WTC11 (cell line): ENCODE data around the gene LEMD3. TPM values are rescaled to one million over a fixed set of nuclear protein-coding genes. Genes with fewer than 3 reads are reported as not detected.

ENCODE experiments used
- ATAC-seq: fragments of 200-7000 bp; cut with Tn5 transposase; 2 replicates; pipeline ENCODE4 v1.10.0; 2021; ENCODE audit warnings: mild to moderate bottlenecking, moderate library complexity
- CTCF ChIA-PET: fragments of 300-600 bp; sonication (Branson Sonifier 250); formaldehyde crosslinking; loops from one replicate; lab custom pipeline; 2021; ENCODE audit warnings: antibody characterized with exemption; lab: Charles Lee
- POLR2A ChIA-PET: fragments of 350-600 bp; sonication (Branson Sonifier 250); formaldehyde crosslinking; loops from one replicate; lab custom pipeline; 2021; ENCODE audit warnings: antibody characterized with exemption; lab: Charles Lee
- DNase-seq: peaks from one replicate; pipeline ENCODE4 v3.0.0; 2021; ENCODE audit warnings: low spot score
- H3K27ac Mint-ChIP-seq: 2 replicates; pipeline ENCODE4 v1.8.0; 2021; ENCODE audit warnings: mixed read lengths
- H3K27me3 Mint-ChIP-seq: 2 replicates; pipeline ENCODE4 v1.8.0; 2021; ENCODE audit warnings: low read depth, mild to moderate bottlenecking, moderate library complexity, mixed read lengths
- H3K36me3 Mint-ChIP-seq: 2 replicates; pipeline ENCODE4 v1.8.0; 2021; ENCODE audit warnings: mixed read lengths
- H3K4me1 Mint-ChIP-seq: 2 replicates; pipeline ENCODE4 v1.8.0; 2022; ENCODE audit warnings: mixed read lengths
- H3K4me3 Mint-ChIP-seq: 2 replicates; pipeline ENCODE4 v1.8.0; 2021; ENCODE audit warnings: mild to moderate bottlenecking, moderate library complexity, mixed read lengths
- H3K9me3 Mint-ChIP-seq: 2 replicates; pipeline ENCODE4 v1.8.0; 2021; ENCODE audit warnings: mixed read lengths
- ATF3 ChIP-seq: sonication (generic); formaldehyde crosslinking; conservative IDR thresholded peaks from 2 replicates; pipeline ENCODE4 v1.8.1; 2022; ENCODE audit warnings: mild to moderate bottlenecking, missing genetic modification reagents
- CREB1 ChIP-seq: sonication (generic); formaldehyde crosslinking; IDR thresholded peaks from 2 replicates; pipeline ENCODE4 v1.8.0; 2023; ENCODE audit warnings: mild to moderate bottlenecking, missing genetic modification reagents
- E2F1 ChIP-seq: sonication (generic); formaldehyde crosslinking; IDR thresholded peaks from 2 replicates; pipeline ENCODE4 v1.8.0; 2022; ENCODE audit warnings: mild to moderate bottlenecking, missing genetic modification reagents
- FOXJ3 ChIP-seq: sonication (generic); formaldehyde crosslinking; IDR thresholded peaks from 2 replicates; pipeline ENCODE4 v1.9.0; 2021; ENCODE audit warnings: missing genetic modification reagents, mild to moderate bottlenecking, borderline replicate concordance
- HMGA2 ChIP-seq: fragments of 250-450 bp; sonication (Bioruptor Pico); IDR thresholded peaks from 2 replicates; pipeline ENCODE4 v1.4.0; 2021; ENCODE audit warnings: mild to moderate bottlenecking, moderate library complexity
- HMGXB4 ChIP-seq: sonication (generic); formaldehyde crosslinking; IDR thresholded peaks from 2 replicates; pipeline ENCODE4 v1.8.1; 2023; ENCODE audit warnings: mild to moderate bottlenecking, moderate library complexity, missing genetic modification reagents
- NFE2L1 ChIP-seq: sonication (generic); formaldehyde crosslinking; IDR thresholded peaks from 2 replicates; pipeline ENCODE4 v1.8.1; 2023; ENCODE audit warnings: missing genetic modification reagents
- PRDM15 ChIP-seq: sonication (generic); formaldehyde crosslinking; IDR thresholded peaks from 2 replicates; pipeline ENCODE4 v1.8.0; 2022; ENCODE audit warnings: missing genetic modification reagents
- ZNF219 ChIP-seq: sonication (generic); formaldehyde crosslinking; IDR thresholded peaks from 2 replicates; pipeline ENCODE4 v1.8.0; 2023; ENCODE audit warnings: missing genetic modification reagents, mild to moderate bottlenecking, borderline replicate concordance
- ZNF317 ChIP-seq: sonication (generic); formaldehyde crosslinking; IDR thresholded peaks from 2 replicates; pipeline ENCODE4 v1.8.1; 2023; ENCODE audit warnings: low read depth, mild to moderate bottlenecking, moderate library complexity, missing genetic modification reagents, borderline replicate concordance
- ZNF425 ChIP-seq: fragments of 250-450 bp; sonication (Bioruptor Pico); conservative IDR thresholded peaks from 2 replicates; pipeline ENCODE4 v1.9.0; 2021; ENCODE audit warnings: mild to moderate bottlenecking
- ZNF512 ChIP-seq: sonication (generic); formaldehyde crosslinking; IDR thresholded peaks from 2 replicates; pipeline ENCODE4 v1.8.1; 2022; ENCODE audit warnings: missing genetic modification reagents, borderline replicate concordance
- ZNF532 ChIP-seq: fragments of 250-450 bp; sonication (Bioruptor Pico); IDR thresholded peaks from 2 replicates; pipeline ENCODE4 v1.9.0; 2021; ENCODE audit warnings: mild to moderate bottlenecking, borderline replicate concordance
- ZNF671 ChIP-seq: fragments of 250-450 bp; sonication (Bioruptor Pico); IDR thresholded peaks from 2 replicates; pipeline ENCODE4 v1.8.0; 2021; ENCODE audit warnings: mild to moderate bottlenecking
- total RNA-seq: library from RNA; stranded (reverse); gene quantifications from 3 replicates; pipeline ENCODE4 v1.2.3, GENCODE V29; 2021

LEMD3 gene
- total RNA-seq, 1 experiment from 2014 or later = 31.3 TPM

GRCh38 chr12:65152596-65152995 is 16.8 kb upstream of the LEMD3 start (continued):
- TF ChIP-seq ZNF532 (CRISPR knock-in tag) (no peak), ZNF425 (CRISPR knock-in tag) (no peak), CREB1 (no peak), ZNF219 (CRISPR knock-in tag) (no peak), PRDM15 (CRISPR knock-in tag) (no peak), HMGA2 (CRISPR knock-in tag) (no peak), ZNF317 (no peak), ATF3 (CRISPR knock-in tag) (no peak), HMGXB4 (CRISPR knock-in tag) (no peak)
- TF ChIP-seq, all 79 proteins: peak for 0

GRCh38 chr12:65155784-65156183 is 13.6 kb upstream of the LEMD3 start:
- H3K27ac Mint-ChIP-seq = no peak overlapping the region
- POLR2A ChIA-PET = no interaction called here
- TF ChIP-seq ZNF512 = no peak
- no peak for TF ChIP-seq NFE2L1 (CRISPR knock-in tag)
- no peak for TF ChIP-seq FOXJ3
- TF ChIP-seq E2F1 (CRISPR knock-in tag) = no peak
- TF ChIP-seq PRDM15 (CRISPR knock-in tag) = no peak
- no peak for TF ChIP-seq ZNF671

More at GRCh38 chr12:65155784-65156183, 13.6 kb upstream of the LEMD3 start:
- no peaks in the 10 kb centered on the region for H3K36me3 Mint-ChIP-seq
- peaks cover 13% of the 10 kb centered on the region for H3K4me1 Mint-ChIP-seq
- ATAC-seq (no peak), DNase-seq (no peak)
- no peak overlapping the region for H3K4me3 Mint-ChIP-seq
- CTCF ChIA-PET = interaction anchor here (1.4 kb wide), 1 partner anchor 360 kb away, joined by 3 read pairs; no protein-coding TSS in a partner anchor
- H3K9me3 Mint-ChIP-seq = no peaks in the 10 kb centered on the region
- H3K27me3 Mint-ChIP-seq = peaks cover 38% of the 10 kb centered on the region
